Suprapubic skin (tissue), 3 donors: Measurements from ENCODE around the gene CDH3.

Source experiments
- EP300 ChIP-seq: sonication (generic); formaldehyde crosslinking; IDR thresholded peaks from one replicate; pipeline ENCODE4 v1.6.1; 2017; ENCODE audit warnings: antibody characterized with exemption
- POLR2A ChIP-seq, 2 donors: fragments of 450-650 bp; IDR thresholded peaks; one replicate each; pipeline ENCODE4 v1.6.1; 2017; ENCODE audit warnings: antibody characterized with exemption in 2 of 2, mild to moderate bottlenecking in 2 of 2, moderate library complexity in 2 of 2
- TF ChIP-seq, protein P1 (sequence below), 2 donors: fragments of 200-600 bp in 1 of 2; fragments of 450-650 bp in 1 of 2; sonication (generic) in 1 of 2; IDR thresholded peaks; one replicate each; pipeline ENCODE4 v1.5.1; 2016 to 2019; ENCODE audit warnings: antibody characterized with exemption in 2 of 2, mild to moderate bottlenecking in 1 of 2, moderate library complexity in 1 of 2

DNA sequence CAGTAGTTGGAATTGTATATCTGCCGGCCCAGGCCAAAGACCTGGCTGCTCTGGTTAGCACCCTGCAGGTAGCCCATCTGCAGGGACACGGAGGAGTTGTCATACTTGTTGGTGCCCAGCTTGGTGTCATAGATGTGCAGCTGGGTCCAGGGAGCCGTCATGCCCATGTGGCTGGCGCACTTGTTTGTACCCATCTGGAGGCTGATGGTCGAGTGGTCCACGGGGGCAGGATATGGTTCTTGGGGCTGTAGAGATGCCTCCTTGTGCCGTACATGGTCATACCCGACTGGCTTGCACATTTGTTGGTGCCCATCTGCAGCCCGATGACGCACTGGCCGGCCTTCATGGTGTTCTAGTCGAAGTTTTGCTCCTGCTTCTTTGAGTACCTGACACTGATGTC, 6.0 kb downstream of the CDH3 start:
- TF ChIP-seq EP300 (no peak), POLR2A (IDR thresholded peaks at IDR 0.05) (no peak)
- TF ChIP-seq, protein P1, sequence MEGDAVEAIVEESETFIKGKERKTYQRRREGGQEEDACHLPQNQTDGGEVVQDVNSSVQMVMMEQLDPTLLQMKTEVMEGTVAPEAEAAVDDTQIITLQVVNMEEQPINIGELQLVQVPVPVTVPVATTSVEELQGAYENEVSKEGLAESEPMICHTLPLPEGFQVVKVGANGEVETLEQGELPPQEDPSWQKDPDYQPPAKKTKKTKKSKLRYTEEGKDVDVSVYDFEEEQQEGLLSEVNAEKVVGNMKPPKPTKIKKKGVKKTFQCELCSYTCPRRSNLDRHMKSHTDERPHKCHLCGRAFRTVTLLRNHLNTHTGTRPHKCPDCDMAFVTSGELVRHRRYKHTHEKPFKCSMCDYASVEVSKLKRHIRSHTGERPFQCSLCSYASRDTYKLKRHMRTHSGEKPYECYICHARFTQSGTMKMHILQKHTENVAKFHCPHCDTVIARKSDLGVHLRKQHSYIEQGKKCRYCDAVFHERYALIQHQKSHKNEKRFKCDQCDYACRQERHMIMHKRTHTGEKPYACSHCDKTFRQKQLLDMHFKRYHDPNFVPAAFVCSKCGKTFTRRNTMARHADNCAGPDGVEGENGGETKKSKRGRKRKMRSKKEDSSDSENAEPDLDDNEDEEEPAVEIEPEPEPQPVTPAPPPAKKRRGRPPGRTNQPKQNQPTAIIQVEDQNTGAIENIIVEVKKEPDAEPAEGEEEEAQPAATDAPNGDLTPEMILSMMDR (IDR thresholded peaks at IDR 0.05) = no peak
